HG02870 (cell line): ENCODE results near the gene CDC42SE2.
"Not testable (repeated sequence)": the region's sequence is repeated elsewhere in the genome, so short reads cannot be mapped to it uniquely, and the experiment has no call there.

Experiments
- ATAC-seq: cut with Tn5 transposase; IDR thresholded peaks from one replicate; pipeline ENCODE4 v1.9.1; 2021; ENCODE audit warnings: mild to moderate bottlenecking, moderate library complexity; ENCODE audit not compliant: unreplicated experiment

The CDC42SE2 gene

GRCh38 chr5:131363811-131364506 is 100.1 kb downstream of the CDC42SE2 start:
- ATAC-seq: no peak

- no peak for ATAC-seq
These were observed 100.7 kb downstream of the CDC42SE2 start for GRCh38 chr5:131364507-131365050.

GRCh38 chr5:131366428-131366827 is 102.6 kb downstream of the CDC42SE2 start:
- no peak for ATAC-seq

DNA sequence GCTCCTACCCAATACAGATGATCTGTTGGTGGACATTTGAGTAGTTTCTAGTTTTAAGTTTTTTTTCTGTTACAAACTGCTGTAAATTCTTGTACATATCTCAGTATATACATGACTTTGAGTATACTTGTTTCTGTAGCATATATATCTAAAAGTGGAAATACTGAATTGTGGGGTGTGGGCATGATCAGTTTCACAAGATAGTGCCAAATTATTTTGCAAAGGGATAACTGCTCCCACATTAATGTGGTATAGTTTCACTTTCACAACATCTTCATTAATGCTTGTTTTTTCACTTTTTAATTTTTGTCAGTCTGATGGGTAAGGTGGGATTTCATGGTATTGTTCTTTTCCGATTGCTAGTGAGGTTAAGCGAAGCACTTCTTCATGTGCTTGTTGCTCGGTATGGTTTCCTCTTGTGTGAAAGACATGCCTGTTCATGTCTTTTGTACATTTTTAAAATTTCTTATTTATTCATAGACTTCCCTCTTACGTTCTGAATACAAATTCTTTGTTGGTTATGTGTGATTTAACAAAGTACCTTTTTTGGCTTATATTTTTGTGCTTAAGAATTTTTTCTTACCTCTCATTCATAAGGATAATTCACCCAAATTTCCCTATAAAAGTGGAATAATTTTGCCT is 103.5 kb downstream of the CDC42SE2 start:
- no peak for ATAC-seq

DNA sequence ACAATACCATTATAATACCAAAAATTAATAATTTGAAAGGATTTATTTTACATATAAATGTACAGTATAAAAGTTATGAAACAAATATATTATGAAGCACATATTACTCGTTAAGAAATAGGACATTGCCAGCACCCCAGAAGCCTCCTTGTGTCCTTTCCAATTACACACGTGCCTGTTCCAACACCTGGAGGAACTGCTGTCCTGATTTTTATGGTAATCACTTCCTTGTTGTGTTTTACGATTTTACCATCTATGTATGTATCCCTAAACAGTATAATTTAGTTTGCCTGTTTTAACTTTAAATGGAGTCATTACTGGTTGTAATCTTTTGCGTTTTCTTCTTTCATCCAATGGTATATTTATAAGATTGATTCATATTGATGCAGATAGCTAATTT is 105.0 kb downstream of the CDC42SE2 start:
- no peak for ATAC-seq

DNA sequence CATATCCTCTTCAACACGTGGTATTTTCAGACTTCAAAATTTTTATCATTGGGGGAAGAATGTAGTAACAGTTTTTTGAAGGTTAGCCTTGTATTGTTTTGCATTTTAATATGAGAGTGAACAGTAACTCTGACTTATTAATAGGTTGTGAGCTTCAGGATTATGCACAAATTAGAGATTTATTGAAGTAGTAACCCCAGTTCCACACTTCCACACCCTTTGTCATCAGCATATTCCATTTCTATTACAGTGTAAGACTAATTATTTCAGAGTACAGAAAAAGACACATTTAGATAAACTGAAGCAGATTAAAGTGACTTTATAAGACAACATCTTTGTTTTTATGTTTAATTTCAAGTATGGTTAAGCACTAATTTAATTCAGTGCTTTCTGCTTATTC is 105.7 kb downstream of the CDC42SE2 start:
- no peak for ATAC-seq

DNA sequence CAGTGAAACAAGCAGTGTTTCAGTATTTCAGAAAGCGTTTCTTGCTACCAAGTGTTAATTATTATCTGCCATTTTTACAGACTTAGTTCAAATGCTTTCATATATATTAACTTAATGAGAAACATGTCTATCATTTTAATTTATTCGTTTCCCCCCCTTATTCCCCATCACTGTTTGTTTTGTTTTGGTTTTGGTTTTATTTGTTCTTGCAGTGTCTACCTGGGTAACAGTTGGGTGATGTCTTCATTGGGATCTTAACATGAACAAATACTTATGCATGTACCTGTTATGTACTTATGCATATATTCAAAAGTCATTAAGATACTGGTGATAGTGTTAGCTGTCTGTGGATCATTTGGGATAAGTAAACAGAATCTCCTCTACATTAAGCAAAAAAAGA is 108.0 kb downstream of the CDC42SE2 start:
- ATAC-seq: no peak

- no peak for ATAC-seq
These were observed 109.4 kb downstream of the CDC42SE2 start for GRCh38 chr5:131373265-131373664.

DNA sequence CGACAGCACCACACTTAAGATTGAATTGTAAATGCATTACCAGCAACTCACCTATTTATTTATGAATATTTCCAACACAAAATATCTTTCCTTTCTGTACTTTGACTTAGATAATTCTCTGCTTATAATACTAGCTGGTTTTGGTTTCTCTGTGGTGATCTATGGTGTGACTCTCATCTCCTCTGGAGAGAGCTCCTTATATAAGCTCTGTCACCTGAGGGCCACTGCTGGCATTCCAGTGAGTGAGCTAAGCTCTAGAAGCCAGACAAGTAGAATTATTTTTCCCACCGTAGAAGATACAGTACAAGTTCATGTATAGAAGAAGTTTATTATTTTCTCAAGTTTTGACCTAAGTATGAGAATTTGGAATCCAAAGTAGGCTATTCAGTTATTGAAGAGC is 111.5 kb downstream of the CDC42SE2 start:
- ATAC-seq: peak; percentile 30

- no peak for ATAC-seq
These were observed 113.5 kb downstream of the CDC42SE2 start for GRCh38 chr5:131377346-131377745.

DNA sequence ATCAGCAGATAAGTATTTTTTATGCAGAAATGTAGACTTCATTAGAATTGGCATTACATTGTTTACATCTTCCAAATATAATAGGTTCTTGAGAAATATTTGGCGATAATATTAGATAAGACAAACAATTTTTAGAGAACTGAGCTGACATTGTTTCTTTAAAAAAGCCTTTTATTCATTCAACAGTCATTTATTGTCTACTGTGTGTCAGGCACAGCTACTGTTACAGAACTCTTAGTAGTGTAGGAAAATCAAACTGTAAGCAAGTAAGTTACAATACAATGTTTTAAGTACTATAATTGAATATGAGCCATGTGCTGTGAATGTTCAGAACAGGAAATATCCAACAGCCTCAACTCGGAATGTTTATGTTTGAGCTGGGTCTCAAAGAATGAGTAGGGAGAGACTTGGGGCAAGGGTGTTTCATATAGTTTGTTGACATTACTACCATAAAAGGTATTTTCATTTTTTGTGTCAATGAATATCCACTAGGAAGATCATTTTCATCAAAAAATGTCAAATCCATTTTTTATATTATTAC is 114.0 kb downstream of the CDC42SE2 start:
- ATAC-seq: no peak

DNA sequence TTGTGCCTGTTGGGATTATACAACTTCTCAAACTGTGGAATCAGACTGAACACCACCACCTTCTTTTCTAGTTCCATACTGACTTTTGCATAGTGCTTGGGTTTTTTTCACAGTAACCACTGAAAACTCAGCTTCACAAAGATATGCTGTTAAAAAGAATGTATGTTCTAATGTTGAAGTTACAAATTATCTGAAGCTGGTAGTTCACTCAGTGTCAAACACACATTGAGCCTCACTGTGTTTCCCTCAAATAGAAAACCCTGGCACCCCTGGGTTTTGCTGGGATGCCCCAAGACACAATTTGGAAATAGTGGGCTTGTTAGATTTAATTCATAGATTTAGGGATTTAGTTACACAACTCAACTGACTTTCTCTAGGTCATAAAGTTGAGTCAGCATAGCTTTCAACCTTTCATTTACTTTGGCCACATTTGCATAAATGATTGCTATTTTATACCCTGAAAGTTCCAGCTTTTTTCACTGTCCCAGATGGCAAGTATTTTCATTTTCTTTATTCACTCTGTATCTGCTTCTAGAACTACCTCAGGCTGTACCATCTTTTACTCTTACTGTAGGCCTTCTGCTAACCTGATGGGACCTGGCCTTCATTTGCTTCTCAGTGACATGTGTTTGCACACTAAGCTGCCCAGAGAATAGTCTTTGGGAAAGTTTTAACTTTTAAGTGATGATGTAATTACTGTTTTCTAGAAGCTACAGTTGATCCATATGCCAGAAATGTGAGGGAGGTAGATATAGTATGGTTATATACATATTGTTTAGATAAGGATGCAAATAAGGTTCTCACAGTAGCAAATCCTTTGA is 115.1 kb downstream of the CDC42SE2 start:
- peak; percentile 15 for ATAC-seq

DNA sequence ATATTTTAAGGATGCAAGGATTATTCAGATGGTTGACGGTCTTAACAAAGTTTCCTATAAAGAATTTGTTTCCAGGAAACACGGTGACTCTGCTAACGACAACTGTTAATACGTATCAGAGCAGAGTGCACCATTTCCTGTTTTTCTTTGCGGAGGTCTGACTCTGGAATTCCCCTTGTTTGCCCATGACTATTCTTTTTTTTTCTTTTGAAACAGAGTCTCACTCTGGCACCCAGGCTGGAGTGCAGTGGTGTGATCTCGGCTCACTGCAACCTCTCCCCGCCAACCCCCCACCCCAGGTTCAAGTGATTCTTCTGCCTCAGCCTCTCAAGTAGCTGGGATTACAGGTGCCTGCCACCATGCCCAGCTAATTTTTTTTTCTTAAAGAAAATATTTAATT is 115.9 kb downstream of the CDC42SE2 start:
- peak; percentile 26 for ATAC-seq

GRCh38 chr5:131380238-131380637 is 116.4 kb downstream of the CDC42SE2 start:
- not testable (repeated sequence) for ATAC-seq

- no peak for ATAC-seq
These were observed 117.2 kb downstream of the CDC42SE2 start for GRCh38 chr5:131381021-131381420.

GRCh38 chr5:131381777-131382176 is 117.9 kb downstream of the CDC42SE2 start:
- ATAC-seq: peak; percentile 47

- ATAC-seq: peak; percentile 51
These were observed 118.8 kb downstream of the CDC42SE2 start for GRCh38 chr5:131382407-131383395.

DNA sequence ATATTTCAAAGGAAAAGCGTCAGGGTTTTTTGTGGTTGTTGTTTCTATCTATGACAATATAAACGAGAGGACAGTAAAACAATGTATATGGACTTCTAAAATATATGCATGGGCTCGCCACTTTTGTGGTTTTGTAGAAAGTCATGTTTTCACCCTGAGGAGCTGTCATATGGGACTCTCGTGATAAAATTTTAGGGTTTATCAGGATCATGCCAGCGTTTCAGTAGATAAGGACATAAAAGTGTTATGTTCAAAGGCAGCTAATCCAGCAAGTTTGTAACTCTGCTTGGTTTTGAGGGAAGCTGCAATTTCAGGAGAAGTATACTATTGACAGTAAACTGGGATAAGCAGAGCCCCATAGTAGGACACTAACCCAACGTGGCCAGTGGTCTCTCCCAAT is 120.3 kb downstream of the CDC42SE2 start:
- no peak for ATAC-seq

DNA sequence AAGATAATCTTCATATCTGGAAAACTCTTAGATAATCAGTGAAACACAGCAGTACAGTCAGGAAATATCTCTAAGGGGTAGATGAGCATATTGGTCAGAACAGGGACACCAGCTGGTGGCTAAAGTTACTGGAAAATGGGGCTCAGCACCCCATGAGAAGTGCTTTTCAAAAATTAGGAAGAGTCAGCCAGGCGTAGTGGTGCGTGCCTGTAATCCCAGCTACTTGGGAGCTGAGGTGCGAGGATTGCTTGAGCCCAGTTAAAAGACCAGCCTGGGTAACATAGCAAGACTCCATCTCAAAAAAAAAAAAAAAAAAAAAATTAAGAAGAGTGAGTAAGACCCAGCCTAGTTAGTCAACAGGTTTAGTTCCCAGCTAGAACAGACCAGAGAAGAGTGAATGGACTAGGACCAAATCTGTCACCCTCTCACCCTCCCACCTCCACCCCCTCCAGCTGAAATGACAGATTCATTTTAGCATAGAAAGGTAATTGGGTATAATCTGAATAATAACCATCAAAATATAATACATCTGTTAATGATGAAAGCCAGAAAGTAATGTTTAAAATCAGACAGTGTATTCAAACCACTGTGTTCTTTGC is 120.9 kb downstream of the CDC42SE2 start:
- no peak for ATAC-seq

GRCh38 chr5:131386124-131386523 is 122.3 kb downstream of the CDC42SE2 start:
- ATAC-seq: no peak
